ENCODE measurements around the gene SLK. TPM values are rescaled to one million over a fixed set of nuclear protein-coding genes. Genes with fewer than 3 reads are reported as not detected.

Gene SLK
- total and polyA plus RNA-seq, 2 of the 13 experiments (the other 11 are each of a cell fraction or from before 2014, with no cell fraction given), result 3.4 to 22.8 TPM

- WGBS (ENCODE audit: low lambda C conversion rate), result 100% methylated on average over 2 of the region's 2 CpGs
- FAIRE-seq (no peak), ATAC-seq (no peak), DNase-seq (ENCODE audit: low spot score) (no peak)
- H3K4me3 ChIP-seq (replicated peaks in 1 of 3; ENCODE audit: insufficient read depth in 1 of 3, low read depth in 2 of 3, low read length in 3 of 3), result no peak overlapping the region
- no peaks in the 10 kb centered on the region for H3K27me3 ChIP-seq (ENCODE audit: control insufficient read depth in 1 of 2, insufficient read depth in 2 of 2, low read length in 2 of 2)
- H3K4me1 ChIP-seq (ENCODE audit: insufficient read depth, low read length), result no peaks in the 10 kb centered on the region
- H3K27ac ChIP-seq (ENCODE audit: extremely low read length, insufficient read depth, low read length), result no peak overlapping the region
- no TSS peak for BruUV-seq (replicated peaks)
- ChIA-PET CTCF (ENCODE audit: low intra/inter-chr PET ratio, low total read pairs) (no interaction called here), POLR2A (no interaction called here)
- in situ Hi-C loops (cut with HindIII; ENCODE audit: extremely low pct_ligation_motif_present, low pct_unique_long_range_greater_than_20kb), result no loop called here
- no peak overlapping the region for H2AFZ ChIP-seq (ENCODE audit: low read length)
- TF ChIP-seq HMG20B (CRISPR knock-in tag; conservative IDR thresholded peaks at IDR 0.05) (no peak), ZNF460 (CRISPR knock-in tag; IDR thresholded peaks at IDR 0.05; ENCODE audit: borderline replicate concordance) (no peak), ZMYM2 (CRISPR knock-in tag; IDR thresholded peaks at IDR 0.05) (no peak), ZNF142 (CRISPR knock-in tag; IDR thresholded peaks at IDR 0.05) (no peak), E2F5 (CRISPR knock-in tag; conservative IDR thresholded peaks at IDR 0.05) (no peak), ZNF121 (CRISPR knock-in tag; IDR thresholded peaks at IDR 0.05) (peak; percentile 40; the same call in 1 of the 2 replicates), ZNF24 (IDR thresholded peaks at IDR 0.05) (no peak), MXD1 (CRISPR knock-in tag; IDR thresholded peaks at IDR 0.05) (no peak), JDP2 (CRISPR knock-in tag; IDR thresholded peaks at IDR 0.05; ENCODE audit: borderline replicate concordance) (no peak), ZBTB25 (CRISPR knock-in tag; IDR thresholded peaks at IDR 0.05) (no peak), NFIB (CRISPR knock-in tag; IDR thresholded peaks at IDR 0.05; ENCODE audit: borderline replicate concordance) (no peak), ZNF770 (CRISPR knock-in tag; IDR thresholded peaks at IDR 0.05) (0 out of 2 replicates have a peak, but pooled peaks have one; percentile 48), ZNF253 (CRISPR knock-in tag; IDR thresholded peaks at IDR 0.05; ENCODE audit: borderline replicate concordance) (no peak)
- no peaks in the 10 kb centered on the region for H3K9me3 ChIP-seq (ENCODE audit: low read length)
- H4K20me1 ChIP-seq (ENCODE audit: insufficient read depth, low read length), result no peaks in the 10 kb centered on the region; the same call in 1 of the 2 replicates
- intact Hi-C loops (cut with micrococcal nuclease; ENCODE audit: unreplicated experiment), result no loop called here
- H3K9ac ChIP-seq (ENCODE audit: insufficient read depth, low read depth, low read length), result no peak overlapping the region
- H3K79me2 ChIP-seq (ENCODE audit: insufficient read depth, low read length), result peaks cover 48% of the 10 kb centered on the region
- no peaks in the 10 kb centered on the region for H3K36me3 ChIP-seq (replicated peaks in 1 of 2; ENCODE audit: control insufficient read depth in 1 of 2, insufficient read depth in 2 of 2, low read length in 2 of 2)
- H3K4me2 ChIP-seq (ENCODE audit: low read depth, low read length), result no peak overlapping the region
Measured at GRCh38 chr10:103977204-103977603, 10.3 kb downstream of the SLK start.

Data from HepG2 (cell line).